HEK293 (cell line): ENCODE results near the gene MRNIP.

Experiments used
- KLF7 ChIP-seq: fragments of 450-650 bp; formaldehyde crosslinking; IDR thresholded peaks from 2 replicates; pipeline ENCODE4 v1.5.1; 2016; ENCODE audit warnings: missing biosample characterization, missing genetic modification characterization, borderline replicate concordance
- KLF9 ChIP-seq: fragments of 450-650 bp; formaldehyde crosslinking; IDR thresholded peaks from 2 replicates; pipeline ENCODE4 v1.5.1; 2016; ENCODE audit warnings: missing biosample characterization, missing genetic modification characterization, low read depth
- SP2 ChIP-seq: fragments of 450-650 bp; formaldehyde crosslinking; IDR thresholded peaks from 2 replicates; pipeline ENCODE4 v1.5.1; 2016; ENCODE audit warnings: missing biosample characterization, missing genetic modification characterization
- SP7 ChIP-seq: fragments of 450-650 bp; formaldehyde crosslinking; IDR thresholded peaks from 2 replicates; pipeline ENCODE4 v1.5.1; 2016; ENCODE audit warnings: missing biosample characterization, missing genetic modification characterization
- ZBTB20 ChIP-seq: fragments of 450-650 bp; formaldehyde crosslinking; IDR thresholded peaks from 2 replicates; pipeline ENCODE4 v1.5.1; 2016; ENCODE audit warnings: missing biosample characterization, missing genetic modification characterization
- ZFHX2 ChIP-seq: fragments of 450-650 bp; formaldehyde crosslinking; conservative IDR thresholded peaks from 2 replicates; pipeline ENCODE4 v1.5.1; 2016; ENCODE audit warnings: missing biosample characterization, missing genetic modification characterization
- ZNF274 ChIP-seq, 2 experiments: fragments of 200-500 bp in 1 of 2; fragments of 450-650 bp in 1 of 2; sonication (Bioruptor generic) in 1 of 2; formaldehyde crosslinking in 1 of 2; IDR thresholded peaks; 2 replicates each; pipeline versions ENCODE4 v1.5.1 to v1.6.1; 2014 to 2016; ENCODE audit warnings: borderline replicate concordance in 1 of 2, inconsistent platforms in 1 of 2, low read length in 1 of 2, missing biosample characterization in 1 of 2, missing genetic modification characterization in 1 of 2
- ZNF341 ChIP-seq: fragments of 450-650 bp; formaldehyde crosslinking; IDR thresholded peaks from 2 replicates; pipeline ENCODE4; 2016; ENCODE audit warnings: low read depth, missing biosample characterization, missing genetic modification characterization
- ZNF366 ChIP-seq: fragments of 450-650 bp; formaldehyde crosslinking; conservative IDR thresholded peaks from 2 replicates; pipeline ENCODE4 v1.5.1; 2016; ENCODE audit warnings: missing biosample characterization, missing genetic modification characterization
- ZNF404 ChIP-seq: fragments of 450-650 bp; formaldehyde crosslinking; IDR thresholded peaks from 2 replicates; pipeline ENCODE4 v1.5.1; 2017; ENCODE audit warnings: missing biosample characterization, missing genetic modification characterization
- ZNF521 ChIP-seq: fragments of 450-650 bp; formaldehyde crosslinking; IDR thresholded peaks from 2 replicates; pipeline ENCODE4 v1.5.1; 2017; ENCODE audit warnings: missing biosample characterization, mild to moderate bottlenecking, missing genetic modification characterization
- ZNF530 ChIP-seq: fragments of 450-650 bp; formaldehyde crosslinking; IDR thresholded peaks from 2 replicates; pipeline ENCODE4 v1.5.1; 2016; ENCODE audit warnings: low read depth, missing biosample characterization, missing genetic modification characterization
- ZNF623 ChIP-seq: fragments of 450-650 bp; formaldehyde crosslinking; IDR thresholded peaks from 2 replicates; pipeline ENCODE4 v1.5.1; 2016; ENCODE audit warnings: missing biosample characterization, missing genetic modification characterization
- ZNF626 ChIP-seq: fragments of 450-650 bp; sonication (Bioruptor Pico); formaldehyde crosslinking; IDR thresholded peaks from 2 replicates; pipeline ENCODE4 v1.5.1; 2018; ENCODE audit warnings: missing biosample characterization, missing genetic modification characterization, inconsistent platforms
- ZNF660 ChIP-seq: fragments of 450-650 bp; IDR thresholded peaks from 2 replicates; pipeline ENCODE4 v1.5.1; 2018; ENCODE audit warnings: missing biosample characterization, mild to moderate bottlenecking, missing genetic modification characterization
- ZNF677 ChIP-seq: fragments of 450-650 bp; IDR thresholded peaks from 2 replicates; pipeline ENCODE4 v1.5.0; 2018; ENCODE audit warnings: missing biosample characterization, mild to moderate bottlenecking, missing genetic modification characterization, moderate library complexity
- ZNF776 ChIP-seq: fragments of 450-650 bp; formaldehyde crosslinking; IDR thresholded peaks from 2 replicates; pipeline ENCODE4 v1.5.0; 2017; ENCODE audit warnings: missing biosample characterization, missing genetic modification characterization, borderline replicate concordance
- ZNF785 ChIP-seq: fragments of 450-650 bp; formaldehyde crosslinking; IDR thresholded peaks from 2 replicates; pipeline ENCODE4 v1.5.1; 2016; ENCODE audit warnings: missing biosample characterization, missing genetic modification characterization
- ZNF792 ChIP-seq: fragments of 450-650 bp; formaldehyde crosslinking; IDR thresholded peaks from 2 replicates; pipeline ENCODE4 v1.5.1; 2016; ENCODE audit warnings: missing biosample characterization, missing genetic modification characterization
- ZXDB ChIP-seq: fragments of 450-650 bp; formaldehyde crosslinking; IDR thresholded peaks from 2 replicates; pipeline ENCODE4 v1.5.1; 2016; ENCODE audit warnings: missing biosample characterization, missing genetic modification characterization
- TF ChIP-seq, protein P1 (sequence below): fragments of 450-650 bp; formaldehyde crosslinking; IDR thresholded peaks from 2 replicates; pipeline ENCODE4 v1.5.1; 2017; ENCODE audit warnings: missing biosample characterization, missing genetic modification characterization
- TF ChIP-seq, protein P2 (sequence below): fragments of 450-650 bp; formaldehyde crosslinking; IDR thresholded peaks from 2 replicates; pipeline ENCODE4 v1.5.1; 2016; ENCODE audit warnings: missing biosample characterization, missing genetic modification characterization
- TF ChIP-seq, protein P3 (sequence below): fragments of 450-650 bp; formaldehyde crosslinking; IDR thresholded peaks from 2 replicates; pipeline ENCODE4 v1.5.1; 2016; ENCODE audit warnings: missing biosample characterization, missing genetic modification characterization
- TF ChIP-seq, protein P4 (sequence below): fragments of 450-650 bp; formaldehyde crosslinking; IDR thresholded peaks from 2 replicates; pipeline ENCODE4 v1.5.1; 2016; ENCODE audit warnings: missing biosample characterization, missing genetic modification characterization, borderline replicate concordance
- TF ChIP-seq, protein P5 (sequence below): fragments of 450-650 bp; formaldehyde crosslinking; IDR thresholded peaks from 2 replicates; pipeline ENCODE4 v1.5.1; 2016; ENCODE audit warnings: missing biosample characterization, missing genetic modification characterization

The MRNIP gene

DNA sequence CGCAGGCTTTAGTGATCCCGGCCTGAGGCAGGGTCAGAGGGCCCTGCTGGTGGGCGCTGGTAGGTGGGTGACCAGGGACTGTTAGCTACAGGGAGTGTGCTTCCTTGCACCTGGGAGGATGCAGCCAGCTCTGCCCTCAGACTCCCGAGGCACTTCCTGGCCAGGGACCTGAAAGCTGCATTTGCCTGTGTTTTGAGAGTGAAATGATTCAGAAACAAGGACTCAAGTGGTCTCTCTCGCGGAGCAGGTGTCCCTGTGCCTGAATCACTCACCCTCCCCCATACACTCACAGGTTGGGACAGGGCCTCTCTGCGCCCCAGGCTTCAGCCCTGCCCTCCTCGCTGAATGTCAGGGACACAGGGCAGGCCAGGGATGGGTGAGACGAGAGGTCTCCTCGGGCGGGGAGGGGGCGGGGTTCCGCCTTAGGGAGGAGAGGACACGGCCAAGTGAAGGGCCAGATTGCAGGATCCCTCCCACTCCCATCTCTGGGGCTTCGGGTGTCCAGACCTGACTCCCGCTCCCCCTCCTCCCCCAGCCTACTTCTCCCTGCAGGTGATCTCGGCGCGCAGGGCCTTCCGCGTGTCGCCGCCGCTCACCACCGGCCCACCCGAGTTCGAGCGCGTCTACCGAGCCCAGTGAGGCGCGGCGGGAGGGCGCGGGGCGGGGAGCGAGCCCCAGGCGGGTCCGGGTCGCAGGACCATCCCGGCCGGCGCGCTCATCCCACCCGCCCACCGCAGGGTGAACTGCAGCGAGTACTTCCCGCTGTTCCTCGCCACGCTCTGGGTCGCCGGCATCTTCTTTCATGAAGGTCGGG, 63.4 kb downstream of the MRNIP start (continued):
- no peak for TF ChIP-seq ZNF623 (tag by site-specific recombination)
- no peak for TF ChIP-seq KLF7 (tag by site-specific recombination)
- TF ChIP-seq ZNF404 (tag by site-specific recombination): no peak
- TF ChIP-seq, protein P1, sequence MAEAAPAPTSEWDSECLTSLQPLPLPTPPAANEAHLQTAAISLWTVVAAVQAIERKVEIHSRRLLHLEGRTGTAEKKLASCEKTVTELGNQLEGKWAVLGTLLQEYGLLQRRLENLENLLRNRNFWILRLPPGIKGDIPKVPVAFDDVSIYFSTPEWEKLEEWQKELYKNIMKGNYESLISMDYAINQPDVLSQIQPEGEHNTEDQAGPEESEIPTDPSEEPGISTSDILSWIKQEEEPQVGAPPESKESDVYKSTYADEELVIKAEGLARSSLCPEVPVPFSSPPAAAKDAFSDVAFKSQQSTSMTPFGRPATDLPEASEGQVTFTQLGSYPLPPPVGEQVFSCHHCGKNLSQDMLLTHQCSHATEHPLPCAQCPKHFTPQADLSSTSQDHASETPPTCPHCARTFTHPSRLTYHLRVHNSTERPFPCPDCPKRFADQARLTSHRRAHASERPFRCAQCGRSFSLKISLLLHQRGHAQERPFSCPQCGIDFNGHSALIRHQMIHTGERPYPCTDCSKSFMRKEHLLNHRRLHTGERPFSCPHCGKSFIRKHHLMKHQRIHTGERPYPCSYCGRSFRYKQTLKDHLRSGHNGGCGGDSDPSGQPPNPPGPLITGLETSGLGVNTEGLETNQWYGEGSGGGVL (tag by site-specific recombination): peak; percentile 49; the same call in 1 of the 2 replicates
- no peak for TF ChIP-seq ZNF521
- peak; percentile 44; the same call in 1 of the 2 replicates for TF ChIP-seq SP7 (tag by site-specific recombination)
- TF ChIP-seq, protein P2, sequence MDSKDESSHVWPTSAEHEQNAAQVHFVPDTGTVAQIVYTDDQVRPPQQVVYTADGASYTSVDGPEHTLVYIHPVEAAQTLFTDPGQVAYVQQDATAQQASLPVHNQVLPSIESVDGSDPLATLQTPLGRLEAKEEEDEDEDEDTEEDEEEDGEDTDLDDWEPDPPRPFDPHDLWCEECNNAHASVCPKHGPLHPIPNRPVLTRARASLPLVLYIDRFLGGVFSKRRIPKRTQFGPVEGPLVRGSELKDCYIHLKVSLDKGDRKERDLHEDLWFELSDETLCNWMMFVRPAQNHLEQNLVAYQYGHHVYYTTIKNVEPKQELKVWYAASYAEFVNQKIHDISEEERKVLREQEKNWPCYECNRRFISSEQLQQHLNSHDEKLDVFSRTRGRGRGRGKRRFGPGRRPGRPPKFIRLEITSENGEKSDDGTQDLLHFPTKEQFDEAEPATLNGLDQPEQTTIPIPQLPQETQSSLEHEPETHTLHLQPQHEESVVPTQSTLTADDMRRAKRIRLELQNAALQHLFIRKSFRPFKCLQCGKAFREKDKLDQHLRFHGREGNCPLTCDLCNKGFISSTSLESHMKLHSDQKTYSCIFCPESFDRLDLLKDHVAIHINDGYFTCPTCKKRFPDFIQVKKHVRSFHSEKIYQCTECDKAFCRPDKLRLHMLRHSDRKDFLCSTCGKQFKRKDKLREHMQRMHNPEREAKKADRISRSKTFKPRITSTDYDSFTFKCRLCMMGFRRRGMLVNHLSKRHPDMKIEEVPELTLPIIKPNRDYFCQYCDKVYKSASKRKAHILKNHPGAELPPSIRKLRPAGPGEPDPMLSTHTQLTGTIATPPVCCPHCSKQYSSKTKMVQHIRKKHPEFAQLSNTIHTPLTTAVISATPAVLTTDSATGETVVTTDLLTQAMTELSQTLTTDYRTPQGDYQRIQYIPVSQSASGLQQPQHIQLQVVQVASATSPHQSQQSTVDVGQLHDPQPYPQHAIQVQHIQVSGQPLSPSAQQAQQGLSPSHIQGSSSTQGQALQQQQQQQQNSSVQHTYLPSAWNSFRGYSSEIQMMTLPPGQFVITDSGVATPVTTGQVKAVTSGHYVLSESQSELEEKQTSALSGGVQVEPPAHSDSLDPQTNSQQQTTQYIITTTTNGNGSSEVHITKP: peak; percentile 28; the same call in 1 of the 2 replicates
- peak; percentile 59 for TF ChIP-seq KLF9 (tag by site-specific recombination)
- TF ChIP-seq ZNF660 (tag by site-specific recombination): no peak
- peak; percentile 74 for TF ChIP-seq SP2 (tag by site-specific recombination)
- TF ChIP-seq ZXDB (tag by site-specific recombination): peak; percentile 68
- peak; percentile 40 for TF ChIP-seq ZNF341 (tag by site-specific recombination)
- TF ChIP-seq ZNF366: no peak
- TF ChIP-seq, protein P3, sequence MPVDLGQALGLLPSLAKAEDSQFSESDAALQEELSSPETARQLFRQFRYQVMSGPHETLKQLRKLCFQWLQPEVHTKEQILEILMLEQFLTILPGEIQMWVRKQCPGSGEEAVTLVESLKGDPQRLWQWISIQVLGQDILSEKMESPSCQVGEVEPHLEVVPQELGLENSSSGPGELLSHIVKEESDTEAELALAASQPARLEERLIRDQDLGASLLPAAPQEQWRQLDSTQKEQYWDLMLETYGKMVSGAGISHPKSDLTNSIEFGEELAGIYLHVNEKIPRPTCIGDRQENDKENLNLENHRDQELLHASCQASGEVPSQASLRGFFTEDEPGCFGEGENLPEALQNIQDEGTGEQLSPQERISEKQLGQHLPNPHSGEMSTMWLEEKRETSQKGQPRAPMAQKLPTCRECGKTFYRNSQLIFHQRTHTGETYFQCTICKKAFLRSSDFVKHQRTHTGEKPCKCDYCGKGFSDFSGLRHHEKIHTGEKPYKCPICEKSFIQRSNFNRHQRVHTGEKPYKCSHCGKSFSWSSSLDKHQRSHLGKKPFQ (tag by site-specific recombination): no peak
- TF ChIP-seq ZBTB20 (tag by site-specific recombination): peak; percentile 67
- peak; percentile 74 for TF ChIP-seq ZFHX2
- TF ChIP-seq ZNF785: no peak
- no peak for TF ChIP-seq ZNF530
- TF ChIP-seq ZNF626 (tag by site-specific recombination): no peak
- TF ChIP-seq ZNF792 (tag by site-specific recombination): no peak
- no peak for TF ChIP-seq ZNF274 (IDR thresholded peaks at IDR 0.05; ENCODE audit: low read length)
- TF ChIP-seq ZNF274 (tag by site-specific recombination; IDR thresholded peaks at IDR 0.05; ENCODE audit: borderline replicate concordance): no peak
- TF ChIP-seq, protein P4, sequence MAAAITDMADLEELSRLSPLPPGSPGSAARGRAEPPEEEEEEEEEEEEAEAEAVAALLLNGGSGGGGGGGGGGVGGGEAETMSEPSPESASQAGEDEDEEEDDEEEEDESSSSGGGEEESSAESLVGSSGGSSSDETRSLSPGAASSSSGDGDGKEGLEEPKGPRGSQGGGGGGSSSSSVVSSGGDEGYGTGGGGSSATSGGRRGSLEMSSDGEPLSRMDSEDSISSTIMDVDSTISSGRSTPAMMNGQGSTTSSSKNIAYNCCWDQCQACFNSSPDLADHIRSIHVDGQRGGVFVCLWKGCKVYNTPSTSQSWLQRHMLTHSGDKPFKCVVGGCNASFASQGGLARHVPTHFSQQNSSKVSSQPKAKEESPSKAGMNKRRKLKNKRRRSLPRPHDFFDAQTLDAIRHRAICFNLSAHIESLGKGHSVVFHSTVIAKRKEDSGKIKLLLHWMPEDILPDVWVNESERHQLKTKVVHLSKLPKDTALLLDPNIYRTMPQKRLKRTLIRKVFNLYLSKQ (tag by site-specific recombination): no peak
- TF ChIP-seq, protein P5, sequence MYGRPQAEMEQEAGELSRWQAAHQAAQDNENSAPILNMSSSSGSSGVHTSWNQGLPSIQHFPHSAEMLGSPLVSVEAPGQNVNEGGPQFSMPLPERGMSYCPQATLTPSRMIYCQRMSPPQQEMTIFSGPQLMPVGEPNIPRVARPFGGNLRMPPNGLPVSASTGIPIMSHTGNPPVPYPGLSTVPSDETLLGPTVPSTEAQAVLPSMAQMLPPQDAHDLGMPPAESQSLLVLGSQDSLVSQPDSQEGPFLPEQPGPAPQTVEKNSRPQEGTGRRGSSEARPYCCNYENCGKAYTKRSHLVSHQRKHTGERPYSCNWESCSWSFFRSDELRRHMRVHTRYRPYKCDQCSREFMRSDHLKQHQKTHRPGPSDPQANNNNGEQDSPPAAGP (tag by site-specific recombination): 0 out of 2 replicates have a peak, but pooled peaks have one; percentile 18
- TF ChIP-seq ZNF677 (tag by site-specific recombination): no peak
- no peak for TF ChIP-seq ZNF776 (tag by site-specific recombination)
